HepG2 (cell line): Measurements from ENCODE around the gene EPHA3. TPM values are rescaled to one million over a fixed set of nuclear protein-coding genes. Genes with fewer than 3 reads are reported as not detected.

ENCODE experiments used
- ATAC-seq: fragments of 200-7000 bp; cut with Tn5 transposase; 3 replicates; pipeline ENCODE4 v1.9.1; 2020; ENCODE audit warnings: mild to moderate bottlenecking, moderate library complexity
- BruUV-seq: library from RNA; stranded (reverse); fragments of 400-500 nt; replicated peaks from 2 replicates; lab custom pipeline; 2021; lab: Mats Ljungman, UMichigan
- CTCF ChIA-PET: fragments of 300-600 bp; formaldehyde crosslinking; extraction: SDS; loops from one replicate; lab custom pipeline; 2021; ENCODE audit warnings: low total read pairs, inconsistent platforms, low intra/inter-chr PET ratio; lab: Yijun Ruan, JAX
- POLR2A ChIA-PET: fragments of 350-600 bp; sonication (Branson Sonifier 250); formaldehyde crosslinking; loops from one replicate; lab custom pipeline; 2020; ENCODE audit warnings: antibody characterized with exemption, inconsistent platforms; lab: Yijun Ruan, JAX
- DNase-seq: peaks from one replicate; pipeline ENCODE4 v3.0.0-alpha.2; 2015; ENCODE audit warnings: low spot score
- FAIRE-seq: peaks from 3 replicates; lab custom pipeline; 2011; peaks lifted over from hg19 to GRCh38; lab: Jason Lieb, UNC
- H2AFZ ChIP-seq: one replicate; pipeline ENCODE4 v1.6.1; 2011; ENCODE audit warnings: low read length, inconsistent platforms
- H3K27ac ChIP-seq: fragments of 300-600 bp; 3 replicates; pipeline ENCODE4 v1.8.0; 2011; ENCODE audit warnings: mixed run types, mild to moderate bottlenecking, mixed read lengths, low read length, inconsistent platforms; ENCODE audit not compliant: insufficient read depth; ENCODE audit errors: extremely low read length
- H3K27me3 ChIP-seq, 2 experiments: fragments of 200-600 bp in 1 of 2; 2 replicates in 1 of 2; 3 replicates in 1 of 2; pipeline versions ENCODE4 v1.6.0 to v1.8.0; 2011; ENCODE audit warnings: low read length in 2 of 2, mild to moderate bottlenecking in 2 of 2, moderate library complexity in 2 of 2, inconsistent platforms in 1 of 2; ENCODE audit not compliant: insufficient read depth in 2 of 2, control insufficient read depth in 1 of 2
- H3K36me3 ChIP-seq, 2 experiments: fragments of 200-600 bp in 1 of 2; replicated peaks in 1 of 2; 2 replicates in 1 of 2; 3 replicates in 1 of 2; pipeline versions ENCODE4 v1.5.1 to v1.8.0; 2011; ENCODE audit warnings: low read length in 2 of 2, inconsistent platforms in 1 of 2; ENCODE audit not compliant: insufficient read depth in 2 of 2, control insufficient read depth in 1 of 2
- H3K4me1 ChIP-seq: 2 replicates; pipeline ENCODE4 v1.5.1; 2012; ENCODE audit warnings: low read length, inconsistent platforms; ENCODE audit not compliant: insufficient read depth
- H3K4me2 ChIP-seq: 2 replicates; pipeline ENCODE4 v1.6.0; 2011; ENCODE audit warnings: low read depth, low read length, inconsistent platforms
- H3K4me3 ChIP-seq, 3 experiments: fragments of 200-600 bp in 1 of 3; sonication (generic), shearing (Covaris generic) in 1 of 3; replicated peaks in 1 of 3; 2 replicates each; pipeline ENCODE4 v1.5.1; 2011 to 2016; ENCODE audit warnings: low read length in 3 of 3, inconsistent platforms in 2 of 3, low read depth in 2 of 3, mild to moderate bottlenecking in 2 of 3, control low read depth in 1 of 3, mixed read lengths in 1 of 3; ENCODE audit not compliant: insufficient read depth in 1 of 3
- H3K79me2 ChIP-seq: one replicate; pipeline ENCODE4 v1.6.1; 2011; ENCODE audit warnings: low read length, inconsistent platforms; ENCODE audit not compliant: insufficient read depth
- H3K9ac ChIP-seq: 2 replicates; pipeline ENCODE4 v1.6.0; 2011; ENCODE audit warnings: mild to moderate bottlenecking, low read depth, low read length, inconsistent platforms; ENCODE audit not compliant: insufficient read depth
- H3K9me3 ChIP-seq: 2 replicates; pipeline ENCODE4 v1.5.1; 2012; ENCODE audit warnings: mild to moderate bottlenecking, low read length
- H4K20me1 ChIP-seq: 2 replicates; pipeline ENCODE4 v1.6.0; 2011; ENCODE audit warnings: inconsistent platforms, mild to moderate bottlenecking, low read length, moderate library complexity; ENCODE audit not compliant: insufficient read depth
- CCDC6 ChIP-seq: sonication (generic); formaldehyde crosslinking; IDR thresholded peaks from 2 replicates; pipeline ENCODE4 v1.8.1; 2022; ENCODE audit warnings: mild to moderate bottlenecking, missing genetic modification reagents, moderate library complexity
- EZH2 ChIP-seq: conservative IDR thresholded peaks from 2 replicates; pipeline ENCODE4 v1.6.1; 2012; ENCODE audit warnings: mild to moderate bottlenecking, low read depth, low read length, moderate library complexity
- FOXA3 ChIP-seq: IDR thresholded peaks from 2 replicates; pipeline ENCODE4 v1.6.1; 2016; ENCODE audit warnings: missing genetic modification reagents, missing compliant biosample characterization
- HOXA9 ChIP-seq: sonication (generic); formaldehyde crosslinking; IDR thresholded peaks from 2 replicates; pipeline ENCODE4 v1.8.1; 2022; ENCODE audit warnings: missing genetic modification reagents, mild to moderate bottlenecking, moderate library complexity, borderline replicate concordance
- IRF2 ChIP-seq: IDR thresholded peaks from 2 replicates; pipeline ENCODE4 v1.6.1; 2018; ENCODE audit warnings: missing genetic modification reagents, missing compliant biosample characterization
- MAFF ChIP-seq: IDR thresholded peaks from 2 replicates; pipeline ENCODE4 v1.6.1; 2011; ENCODE audit warnings: low read depth, low read length, improper control_type of control experiment
- PHF5A ChIP-seq: IDR thresholded peaks from one replicate; pipeline ENCODE4 v1.6.1; 2018; ENCODE audit warnings: low read depth, missing genetic modification reagents; ENCODE audit not compliant: unreplicated experiment
- PREB ChIP-seq: sonication (generic); formaldehyde crosslinking; IDR thresholded peaks from 2 replicates; pipeline ENCODE4 v1.4.0; 2020; ENCODE audit warnings: missing genetic modification reagents
- TSC22D2 ChIP-seq: sonication (generic); formaldehyde crosslinking; IDR thresholded peaks from 2 replicates; pipeline ENCODE4 v1.5.1; 2020; ENCODE audit warnings: missing genetic modification reagents, mild to moderate bottlenecking, borderline replicate concordance
- ZBTB21 ChIP-seq: sonication (generic); formaldehyde crosslinking; IDR thresholded peaks from 2 replicates; pipeline ENCODE4 v1.4.0; 2020; ENCODE audit warnings: missing genetic modification reagents
- ZFAT ChIP-seq: sonication (generic); formaldehyde crosslinking; conservative IDR thresholded peaks from 2 replicates; pipeline ENCODE4 v1.8.1; 2023; ENCODE audit warnings: missing genetic modification reagents, inconsistent platforms
- ZNF333 ChIP-seq: sonication (generic); formaldehyde crosslinking; IDR thresholded peaks from 2 replicates; pipeline ENCODE4 v1.4.0; 2020; ENCODE audit warnings: mild to moderate bottlenecking, missing genetic modification reagents, borderline replicate concordance
- ZNF362 ChIP-seq: sonication (generic); formaldehyde crosslinking; IDR thresholded peaks from 2 replicates; pipeline ENCODE4 v1.4.0; 2020; ENCODE audit warnings: missing genetic modification reagents, mild to moderate bottlenecking, borderline replicate concordance
- ZNF383 ChIP-seq: sonication (generic); formaldehyde crosslinking; IDR thresholded peaks from 2 replicates; pipeline ENCODE4 v1.4.0; 2020; ENCODE audit warnings: missing genetic modification reagents, mild to moderate bottlenecking, borderline replicate concordance
- ZNF430 ChIP-seq: sonication (generic); formaldehyde crosslinking; IDR thresholded peaks from 2 replicates; pipeline ENCODE4 v1.9.0; 2021; ENCODE audit warnings: mild to moderate bottlenecking, missing genetic modification reagents
- ZNF558 ChIP-seq: sonication (generic); formaldehyde crosslinking; IDR thresholded peaks from 2 replicates; pipeline ENCODE4 v1.9.0; 2022; ENCODE audit warnings: mild to moderate bottlenecking, missing genetic modification reagents, borderline replicate concordance
- ZSCAN9 ChIP-seq: IDR thresholded peaks from 2 replicates; pipeline ENCODE4 v1.6.1; 2016; ENCODE audit warnings: borderline replicate concordance
- ZXDC ChIP-seq: sonication (generic); formaldehyde crosslinking; IDR thresholded peaks from 2 replicates; pipeline ENCODE4 v1.5.0; 2020; ENCODE audit warnings: mild to moderate bottlenecking, missing genetic modification reagents
- WGBS: methylation state at CpG from one replicate; pipeline ENCODE4 v1.1.6; 2017; ENCODE audit warnings: low lambda C conversion rate; 5-methylcytosine and 5-hydroxymethylcytosine counted together
- in situ Hi-C: cut with HindIII; loops from 2 replicates; pipeline ENCODE4 v1.10.0; 2017; ENCODE audit warnings: low pct_unique_long_range_greater_than_20kb; ENCODE audit not compliant: extremely low pct_ligation_motif_present
- intact Hi-C: fragments of 100-400 bp; cut with micrococcal nuclease; formaldehyde crosslinking; loops from one replicate; pipeline ENCODE4 v1.10.0; 2022; ENCODE audit not compliant: unreplicated experiment
- polyA plus RNA-seq, 8 experiments: library from polyadenylated mRNA; depleted of rRNA in 3 of 8; stranded (reverse) in 7 of 8; unstranded in 1 of 8; fragments of >200 nt; fragmentation: Illumina TruSeq in 4 of 8; extraction: Trizol in 4 of 8; gene quantifications; 2 replicates each; pipeline versions ENCODE4 v1.2.1 to v1.2.3, GENCODE V29; 2011 to 2016; ENCODE audit warnings: low read depth in 4 of 8, missing spikeins in 1 of 8, mixed read lengths in 1 of 8; ENCODE audit not compliant: insufficient read depth in 1 of 8
- total RNA-seq, 5 experiments: library from RNA; depleted of rRNA; stranded (reverse); fragments of >200 nt; fragmentation: Illumina TruSeq; extraction: Trizol; gene quantifications; 2 replicates each; pipeline ENCODE4 v1.2.3, GENCODE V29; 2016; ENCODE audit warnings: low read depth in 1 of 5

Gene EPHA3
- total and polyA plus RNA-seq, 2 of the 13 experiments (the other 11 are each of a cell fraction or from before 2014, with no cell fraction given) = 0.01 TPM; not detected in 1

GRCh38 chr3:89250742-89251141, 143.3 kb downstream of the EPHA3 start:
- WGBS = 0% methylated on average over 1 of the region's 1 CpG
- Histone ChIP-seq H3K9ac (no peak overlapping the region), H3K27me3 (no peaks in the 10 kb centered on the region), H4K20me1 (no peaks in the 10 kb centered on the region; the same call in 1 of the 2 replicates), H3K4me2 (no peak overlapping the region), H3K4me3 (no peak overlapping the region), H3K36me3 (no peaks in the 10 kb centered on the region), H2AFZ (no peak overlapping the region), H3K4me1 (no peaks in the 10 kb centered on the region), H3K9me3 (no peaks in the 10 kb centered on the region), H3K27ac (no peak overlapping the region), H3K79me2 (no peaks in the 10 kb centered on the region)
- no peak for TF ChIP-seq HOXA9 (CRISPR knock-in tag)
- TF ChIP-seq PREB (CRISPR knock-in tag) = no peak
- no peak for TF ChIP-seq ZNF333 (CRISPR knock-in tag)
- no peak for TF ChIP-seq ZNF362 (CRISPR knock-in tag)
- no peak for TF ChIP-seq EZH2
- TF ChIP-seq ZNF430 (CRISPR knock-in tag) = no peak
- no peak for TF ChIP-seq CCDC6 (CRISPR knock-in tag)
- no peak for TF ChIP-seq ZNF383
- no peak for TF ChIP-seq IRF2
- no peak for TF ChIP-seq ZSCAN9 (CRISPR knock-in tag)
- no peak for TF ChIP-seq MAFF
- no peak for TF ChIP-seq ZNF558 (CRISPR knock-in tag)
- TF ChIP-seq FOXA3 = no peak
- TF ChIP-seq ZFAT = no peak
- no peak for TF ChIP-seq PHF5A (CRISPR knock-in tag)
- no peak for TF ChIP-seq ZBTB21 (CRISPR knock-in tag)
- TF ChIP-seq TSC22D2 (CRISPR knock-in tag) = no peak
- TF ChIP-seq ZXDC (CRISPR knock-in tag) = no peak
- no TSS peak for BruUV-seq
- intact Hi-C loops = no loop called here
- ChIA-PET CTCF (no interaction called here), POLR2A (no interaction called here)
- no peak for FAIRE-seq
- DNase-seq = no peak
- ATAC-seq = no peak
- in situ Hi-C loops = no loop called here
